GM21529 (cell line): ENCODE measurements around the gene TANGO2.

Source experiments
- ATAC-seq: cut with Tn5 transposase; IDR thresholded peaks from one replicate; pipeline ENCODE4 v1.9.1; 2021; ENCODE audit not compliant: unreplicated experiment

TANGO2 gene

GRCh38 chr22:20024650-20025397, 3.9 kb downstream of the TANGO2 start:
- no peak for ATAC-seq

GRCh38 chr22:20025401-20026203, 4.7 kb downstream of the TANGO2 start:
- no peak for ATAC-seq

DNA sequence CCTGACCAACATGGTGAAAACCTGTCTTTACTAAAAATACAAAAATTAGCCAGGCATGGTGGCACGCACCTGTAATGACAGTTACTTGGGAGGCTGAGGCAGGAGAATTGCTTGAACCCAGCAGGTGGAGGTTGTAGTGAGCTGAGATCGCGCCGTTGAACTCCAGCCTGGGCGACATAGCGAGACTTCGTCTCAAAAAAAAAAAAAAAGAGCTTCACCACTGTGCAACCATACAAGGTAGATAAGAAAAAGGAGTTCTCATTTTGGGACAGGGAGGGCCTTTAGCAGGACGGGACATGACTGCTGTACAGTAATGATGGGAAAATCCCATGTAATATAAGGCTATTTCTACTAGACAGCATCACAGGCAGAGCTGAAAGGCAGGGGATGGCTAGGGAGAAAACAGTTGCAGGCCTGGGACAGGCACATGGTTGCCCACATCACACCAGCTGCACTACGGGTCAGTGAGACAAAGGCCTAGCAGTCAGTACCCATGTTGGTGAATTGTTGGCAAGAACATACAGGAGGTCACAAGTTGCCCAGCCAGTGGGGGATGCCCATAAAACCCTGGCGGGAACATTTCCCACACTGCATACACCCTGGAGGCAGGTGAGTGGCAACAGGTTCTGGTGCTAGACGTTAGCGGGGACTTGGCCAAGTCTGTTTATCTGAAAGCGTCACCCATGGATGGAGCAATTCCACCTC, 5.4 kb downstream of the TANGO2 start:
- no peak for ATAC-seq

DNA sequence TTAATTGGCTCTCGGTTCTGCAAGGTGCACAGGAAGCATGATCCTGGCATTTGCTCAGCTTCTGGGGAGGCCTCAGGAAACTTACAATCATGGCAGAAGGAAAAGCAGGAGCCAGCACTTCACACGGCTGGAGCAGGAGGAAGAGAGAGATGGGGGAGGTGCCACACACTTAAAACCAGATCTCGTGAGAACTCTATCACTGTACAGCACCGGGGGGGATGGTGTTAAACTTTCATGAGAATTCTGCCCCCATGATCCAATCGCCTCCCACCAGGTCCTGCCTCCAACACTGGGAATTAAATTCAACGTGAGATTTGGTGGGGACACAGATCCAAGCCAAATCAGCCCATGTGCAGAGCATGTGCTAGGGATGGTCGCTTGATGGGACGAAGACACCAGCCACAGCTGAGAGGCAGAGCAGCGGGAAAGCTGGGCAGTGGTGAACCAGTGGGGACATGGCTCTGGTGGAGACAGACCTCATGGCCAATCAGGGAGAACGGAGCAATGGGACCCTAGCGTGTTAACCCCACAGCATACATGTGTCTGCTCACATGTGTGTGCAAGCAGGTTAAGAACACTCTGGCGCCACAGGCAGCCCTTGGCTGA, 6.2 kb downstream of the TANGO2 start:
- ATAC-seq: no peak

DNA sequence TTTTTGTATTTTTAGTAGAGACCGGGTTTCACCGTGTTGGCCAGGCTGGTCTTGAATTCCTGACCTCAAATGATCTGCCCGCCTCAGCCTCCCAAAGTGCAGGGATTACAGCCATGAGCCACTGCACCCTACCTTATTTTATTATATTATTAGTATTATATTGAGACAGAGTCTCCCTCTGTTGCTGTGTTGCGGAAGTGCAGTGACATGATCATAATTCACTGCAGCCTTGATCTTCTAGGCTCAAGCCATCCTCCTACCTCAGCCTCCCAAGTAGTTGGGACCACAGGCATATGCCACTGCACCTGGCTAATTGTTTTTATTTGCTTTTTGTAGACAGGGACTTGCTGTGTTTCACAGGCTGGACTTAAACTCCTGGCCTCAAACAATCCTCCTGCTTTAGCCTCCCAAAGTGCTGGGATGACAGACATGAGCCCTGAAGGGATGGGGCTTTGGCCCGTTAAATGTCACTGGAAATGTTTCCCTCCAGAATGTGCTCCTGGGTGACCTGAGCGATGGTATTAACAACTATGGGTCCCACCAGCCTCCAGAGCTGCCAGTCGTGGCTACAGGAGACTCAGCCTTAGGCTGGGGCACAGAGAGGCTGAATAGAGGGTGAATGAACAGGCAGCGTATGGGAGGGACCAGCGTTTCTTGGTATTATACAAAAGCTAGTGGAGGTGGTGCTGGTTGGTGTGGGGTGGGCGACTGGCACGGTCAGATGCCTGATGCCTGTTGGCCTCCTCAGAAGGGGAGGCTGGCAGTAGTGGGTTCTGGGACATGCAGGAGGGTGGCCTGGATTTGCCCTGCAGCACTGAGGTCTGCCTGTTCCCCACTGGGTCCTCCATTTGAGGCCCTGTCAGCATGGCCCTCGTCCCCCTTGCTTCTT, 7.3 kb downstream of the TANGO2 start:
- no peak for ATAC-seq

DNA sequence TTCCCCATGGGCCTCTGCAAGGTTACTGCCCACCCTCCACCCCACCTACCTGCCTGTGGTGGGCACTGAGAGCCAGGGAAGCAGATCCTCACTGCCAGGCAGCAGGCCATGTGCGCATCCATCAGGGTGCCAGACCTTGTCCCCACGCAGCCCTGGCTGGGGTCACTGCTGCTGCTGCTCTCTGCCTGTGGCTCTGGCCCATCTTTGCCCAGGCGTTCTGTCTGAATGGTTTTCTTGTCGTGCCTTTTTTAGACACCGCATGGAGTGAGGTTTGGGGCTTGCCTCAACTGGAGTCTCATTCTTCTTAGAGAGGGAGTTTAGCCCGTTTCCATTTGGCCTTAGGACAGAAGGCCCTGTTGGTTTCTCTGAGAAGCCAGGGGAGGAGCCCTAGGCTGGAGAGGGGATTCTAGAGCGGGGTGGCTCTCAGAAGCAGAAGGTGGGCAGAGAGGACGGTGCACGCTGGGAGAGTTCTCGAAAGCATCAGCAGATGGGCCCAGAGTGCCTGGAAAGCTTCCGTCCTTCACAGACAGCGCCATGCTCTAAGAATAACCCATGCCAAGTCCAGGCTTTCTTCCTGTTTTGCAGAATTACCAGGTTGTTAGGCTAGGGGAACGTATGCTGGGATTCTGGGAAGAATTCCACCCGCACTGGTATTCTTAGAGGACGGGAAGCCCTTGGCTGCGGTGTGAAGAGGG, 8.1 kb downstream of the TANGO2 start:
- no peak for ATAC-seq

DNA sequence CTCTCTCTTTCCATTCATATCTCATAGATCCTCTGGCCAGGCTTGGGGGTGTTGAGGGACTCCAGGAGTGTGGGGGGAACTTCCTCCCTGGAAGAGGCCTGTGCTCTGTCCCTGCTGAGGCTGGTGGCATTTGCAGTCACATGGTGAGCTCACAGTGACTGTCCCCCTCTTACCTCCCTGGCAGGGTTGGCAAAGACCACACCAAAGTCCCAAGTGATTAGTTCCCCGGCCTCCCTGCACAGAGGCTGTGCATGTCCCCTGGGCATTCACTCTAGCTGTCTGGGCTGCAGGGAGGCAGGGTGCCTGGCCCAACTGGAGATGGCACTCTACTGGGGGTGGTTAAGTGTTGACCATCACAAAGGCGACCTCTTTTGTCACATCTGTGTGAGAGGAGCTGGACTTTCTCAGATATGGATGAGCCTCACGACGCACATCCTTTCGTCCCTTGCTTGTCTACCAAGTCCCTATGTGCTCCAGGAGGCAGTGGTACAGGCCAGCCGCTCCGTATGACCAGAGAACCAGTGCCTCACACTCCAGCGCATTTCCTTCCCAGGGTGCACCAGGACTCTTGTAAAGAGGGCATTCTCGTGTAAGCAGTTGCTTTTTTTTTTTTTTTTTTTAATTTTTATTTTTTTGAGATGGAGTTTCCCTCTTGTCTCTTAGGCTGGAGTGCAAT, 8.8 kb downstream of the TANGO2 start:
- ATAC-seq: no peak

DNA sequence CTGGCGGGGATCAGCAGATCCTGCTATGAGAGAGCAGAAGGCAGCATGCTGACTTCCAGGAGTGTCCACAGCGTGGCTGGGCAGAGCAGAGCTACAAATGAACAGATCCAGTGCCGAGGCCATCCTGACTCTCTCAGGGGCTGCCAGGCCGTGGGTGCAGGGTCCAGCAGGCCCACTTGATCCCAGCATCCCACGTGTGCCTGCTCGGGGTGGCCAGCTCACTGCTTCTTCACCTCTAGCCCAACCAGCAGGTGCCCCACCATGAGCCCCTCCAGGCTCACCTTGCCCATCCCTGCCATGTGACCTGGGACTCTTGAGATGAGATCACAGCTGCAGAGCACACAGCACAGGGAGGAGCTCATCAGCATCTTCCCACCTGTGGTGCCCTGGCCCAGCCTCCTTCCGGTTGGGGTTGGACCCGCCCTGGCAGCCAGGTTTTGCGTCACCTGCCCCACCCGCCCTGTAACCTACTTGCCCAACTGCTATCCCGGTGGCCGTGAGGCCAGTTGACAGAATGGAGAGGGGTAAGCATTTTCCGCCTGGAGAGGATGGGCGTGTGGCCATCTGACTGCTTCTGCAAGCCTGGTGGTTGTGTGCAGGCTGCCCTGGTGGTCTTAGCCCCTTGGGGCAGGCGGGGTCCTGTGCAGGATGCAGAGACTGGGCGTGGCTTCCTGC, 11.0 kb downstream of the TANGO2 start:
- no peak for ATAC-seq

- no peak for ATAC-seq
Observed at GRCh38 chr22:20032407-20032991, 11.6 kb downstream of the TANGO2 start.

GRCh38 chr22:20033045-20033706, 12.3 kb downstream of the TANGO2 start:
- no peak for ATAC-seq

- ATAC-seq: no peak
Observed at GRCh38 chr22:20034143-20034542, 13.2 kb downstream of the TANGO2 start.

GRCh38 chr22:20035375-20036083, 14.6 kb downstream of the TANGO2 start:
- ATAC-seq: no peak

- no peak for ATAC-seq
Observed at GRCh38 chr22:20036084-20036482, 15.2 kb downstream of the TANGO2 start.

DNA sequence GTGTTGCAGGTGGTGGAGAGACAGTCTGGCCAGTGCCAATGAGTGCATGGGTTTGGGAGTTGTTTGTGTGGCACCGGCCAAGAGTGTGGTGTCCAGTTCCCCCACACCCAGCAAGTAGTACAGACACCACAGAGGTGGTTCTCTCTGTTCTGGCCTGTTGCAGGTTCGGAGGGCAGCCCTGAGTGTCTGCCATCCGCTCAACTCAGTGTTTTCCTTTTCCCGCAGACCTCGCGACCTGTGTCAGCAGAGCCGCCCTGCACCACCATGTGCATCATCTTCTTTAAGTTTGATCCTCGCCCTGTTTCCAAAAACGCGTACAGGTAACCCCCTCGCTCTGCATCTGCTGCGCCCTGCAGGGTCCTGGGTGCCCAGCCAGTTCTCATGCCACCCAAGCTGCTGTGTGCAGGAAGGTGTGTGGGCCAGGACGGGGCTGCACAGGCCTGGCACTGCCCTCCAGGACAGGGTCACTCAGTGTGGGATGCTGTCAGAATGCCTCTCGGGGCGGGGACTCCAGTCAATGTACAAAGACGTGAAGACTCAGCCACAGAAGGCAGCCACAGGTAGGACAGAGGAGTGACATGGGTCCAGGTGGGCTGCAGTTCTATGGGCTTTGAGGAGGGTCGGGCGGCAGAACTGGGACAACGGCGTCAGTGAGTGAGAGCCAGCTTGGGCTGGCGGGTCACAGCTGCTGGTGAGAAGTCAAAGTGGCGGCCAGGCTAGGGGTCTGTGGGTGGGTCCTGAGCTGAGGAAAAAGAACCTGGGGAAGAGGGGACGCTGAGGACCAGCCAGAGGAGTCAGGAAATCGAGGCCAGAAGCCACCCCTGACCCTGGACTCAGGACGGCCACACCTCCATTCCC, 15.9 kb downstream of the TANGO2 start:
- ATAC-seq: no peak

GRCh38 chr22:20037419-20037818, 16.5 kb downstream of the TANGO2 start:
- ATAC-seq: no peak

DNA sequence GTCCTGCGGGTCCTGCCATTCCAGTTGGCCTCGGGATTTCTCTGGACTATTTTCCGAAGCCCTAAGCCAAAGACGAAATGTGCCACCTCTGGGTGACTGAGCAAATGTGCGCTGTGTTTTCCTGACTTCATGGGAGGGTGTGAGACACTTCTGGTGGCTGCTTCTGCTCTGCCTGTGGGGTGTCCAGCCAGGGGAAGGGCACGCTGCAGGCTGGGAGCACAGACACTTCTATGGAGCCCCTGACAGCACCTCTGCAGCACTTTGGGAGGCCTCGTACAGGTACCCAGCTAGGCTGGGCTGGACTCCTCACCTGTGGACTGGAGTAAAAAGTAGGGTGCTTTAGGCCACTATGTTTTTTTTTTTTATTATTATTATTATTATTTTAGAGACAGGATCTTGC, 17.7 kb downstream of the TANGO2 start:
- no peak for ATAC-seq
